GM19397 (cell line): Measurements from ENCODE around the gene ZNF333.

ENCODE experiments used
- ATAC-seq: cut with Tn5 transposase; IDR thresholded peaks from one replicate; pipeline ENCODE4 v1.9.1; 2021; ENCODE audit warnings: mild to moderate bottlenecking, moderate library complexity; ENCODE audit not compliant: unreplicated experiment

ZNF333 gene

DNA sequence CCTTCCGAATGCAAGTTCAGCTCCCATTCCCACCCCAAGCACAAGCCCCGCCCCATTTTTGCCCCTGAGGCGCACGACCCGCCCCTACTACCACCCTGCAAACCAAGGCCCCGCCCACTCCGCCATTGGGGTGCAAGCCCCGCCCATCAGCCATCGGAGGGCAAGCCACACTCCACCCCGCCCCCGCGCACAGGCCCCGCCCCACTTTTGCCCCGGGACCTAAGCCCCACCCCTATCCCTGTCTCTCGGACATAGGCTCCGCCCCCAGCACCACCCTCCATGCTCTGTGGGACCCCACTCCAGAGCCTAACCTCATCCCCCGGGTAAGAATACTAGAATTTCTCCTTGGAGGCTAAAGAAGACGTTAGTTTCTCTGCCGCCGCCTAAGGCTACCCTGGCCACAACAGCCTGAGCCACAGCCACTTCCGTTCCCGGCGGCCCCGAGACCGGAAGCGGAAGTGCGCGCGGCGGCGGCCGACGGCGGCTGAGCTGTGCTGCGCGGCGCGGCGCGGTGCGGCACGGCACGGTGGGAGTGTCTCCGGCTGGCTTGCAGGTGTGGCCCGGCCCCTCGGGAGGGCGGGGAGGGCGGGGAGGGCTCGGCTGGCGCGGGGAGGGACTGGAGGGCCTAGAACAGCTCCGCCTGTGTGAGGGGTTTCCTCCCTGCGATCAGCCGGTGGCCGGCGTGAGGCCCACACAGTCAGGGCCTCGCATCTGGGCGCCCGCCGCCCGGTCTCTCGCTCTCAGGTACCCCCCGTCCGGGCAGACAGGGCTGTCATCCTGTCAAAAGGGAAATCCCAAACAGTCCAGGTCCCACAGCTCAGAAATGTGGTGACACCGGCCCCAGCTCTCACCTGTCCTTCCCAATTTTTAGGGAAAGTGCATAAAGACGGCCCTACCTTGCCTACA lies at the start of gene ZNF333:
Gene ZNF333 (plus strand): TSS at position 451 of the 906 bp plus-strand sequence. CDS start 3,444 bp downstream, outside the sequence.
- ATAC-seq: peak; percentile 94

GRCh38 chr19:14648506-14648905 lies 41.3 kb upstream of the ZNF333 start:
- no peak for ATAC-seq

DNA sequence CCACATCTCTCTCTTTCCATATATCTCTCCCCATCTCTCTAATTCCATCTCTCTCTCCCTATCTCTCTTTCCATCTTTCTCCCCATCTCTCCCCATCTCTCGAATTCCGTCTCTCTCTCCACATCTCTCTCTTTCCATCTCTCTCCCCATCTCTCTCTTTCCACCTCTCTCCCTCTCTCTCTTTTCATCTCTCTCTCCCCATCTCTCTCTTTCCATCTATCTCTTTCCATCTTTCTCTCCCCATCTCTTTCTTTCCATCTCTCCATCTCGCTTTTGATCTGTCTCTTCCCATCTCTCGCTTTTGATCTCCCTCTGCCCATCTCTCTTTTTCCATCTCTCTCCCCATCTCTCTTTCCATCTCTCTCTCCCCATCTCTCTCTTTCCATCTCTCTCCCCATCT lies 40.8 kb upstream of the ZNF333 start:
- ATAC-seq: no peak

- ATAC-seq: no peak
Measured at GRCh38 chr19:14650161-14650560, 39.7 kb upstream of the ZNF333 start.

DNA sequence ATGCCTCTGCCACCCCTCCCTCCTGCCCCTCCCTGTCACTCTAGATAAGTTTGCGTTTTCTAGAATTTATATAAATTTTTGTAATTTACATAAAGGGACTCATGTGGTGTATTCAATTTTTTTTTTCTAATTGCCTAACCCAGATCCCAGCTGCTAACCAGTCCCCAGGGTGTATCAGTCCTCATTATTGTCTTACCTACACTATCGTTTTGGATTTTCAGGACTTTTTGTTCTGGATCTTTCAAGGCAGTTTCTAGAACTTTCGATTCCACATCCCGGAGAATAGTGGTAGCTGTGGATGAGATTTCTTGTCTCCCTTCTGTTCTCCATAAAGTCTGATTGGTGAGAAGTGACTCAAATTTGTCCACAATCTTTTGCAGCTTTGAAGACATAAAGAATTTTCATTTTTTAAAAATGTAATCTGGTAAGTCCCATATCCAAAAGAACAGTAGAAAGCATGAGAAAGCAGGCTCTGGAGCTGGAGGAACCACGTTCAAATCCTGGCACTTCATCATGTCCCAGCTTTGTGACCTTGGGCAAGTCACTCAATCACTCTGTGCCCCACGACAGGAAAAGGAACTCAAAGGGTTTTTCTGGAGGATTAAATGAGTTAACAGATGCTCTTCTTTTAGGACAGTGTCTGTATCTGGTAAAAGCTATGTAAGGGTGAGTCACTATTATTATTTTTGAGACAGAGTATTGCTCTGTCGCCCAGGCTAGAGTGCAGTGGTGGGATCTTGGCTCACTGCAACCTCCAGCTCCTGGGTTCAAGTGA lies 34.9 kb upstream of the ZNF333 start:
- ATAC-seq: no peak

- no peak for ATAC-seq
Measured at GRCh38 chr19:14655726-14656125, 34.1 kb upstream of the ZNF333 start.

DNA sequence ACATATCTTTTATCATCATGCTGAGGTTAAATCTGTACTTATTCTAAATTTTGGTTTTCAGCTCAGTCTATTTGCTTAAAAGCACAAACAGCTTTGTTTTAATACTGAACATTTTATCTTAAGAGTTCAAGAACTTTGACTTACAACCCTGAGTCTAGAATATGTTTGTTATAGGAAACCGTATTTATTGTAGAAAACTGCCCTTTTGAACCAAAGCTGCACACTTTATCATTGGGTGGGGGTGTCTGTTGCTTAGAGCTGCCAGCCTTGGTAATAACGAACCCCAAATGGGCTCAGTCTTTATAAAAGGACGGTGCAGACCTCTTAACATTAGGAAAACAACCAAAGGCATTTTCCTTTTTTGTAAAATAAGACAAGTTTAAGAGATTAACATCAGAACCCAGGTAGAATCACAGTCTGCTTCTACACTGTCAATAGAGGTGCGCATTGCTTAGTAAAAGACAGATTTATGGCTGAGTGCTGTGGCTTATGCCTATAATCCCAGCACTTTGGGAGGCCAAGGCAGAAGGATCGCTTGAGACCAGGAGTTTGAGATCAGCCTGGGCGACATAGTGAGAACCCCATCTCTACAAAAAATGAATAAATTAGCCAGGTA lies 29.9 kb upstream of the ZNF333 start:
- ATAC-seq: no peak

- ATAC-seq: no peak
Measured at GRCh38 chr19:14661372-14661924, 28.4 kb upstream of the ZNF333 start.

GRCh38 chr19:14669940-14670339 lies 19.9 kb upstream of the ZNF333 start:
- no peak for ATAC-seq

GRCh38 chr19:14670408-14670807 lies 19.4 kb upstream of the ZNF333 start:
- ATAC-seq: no peak

DNA sequence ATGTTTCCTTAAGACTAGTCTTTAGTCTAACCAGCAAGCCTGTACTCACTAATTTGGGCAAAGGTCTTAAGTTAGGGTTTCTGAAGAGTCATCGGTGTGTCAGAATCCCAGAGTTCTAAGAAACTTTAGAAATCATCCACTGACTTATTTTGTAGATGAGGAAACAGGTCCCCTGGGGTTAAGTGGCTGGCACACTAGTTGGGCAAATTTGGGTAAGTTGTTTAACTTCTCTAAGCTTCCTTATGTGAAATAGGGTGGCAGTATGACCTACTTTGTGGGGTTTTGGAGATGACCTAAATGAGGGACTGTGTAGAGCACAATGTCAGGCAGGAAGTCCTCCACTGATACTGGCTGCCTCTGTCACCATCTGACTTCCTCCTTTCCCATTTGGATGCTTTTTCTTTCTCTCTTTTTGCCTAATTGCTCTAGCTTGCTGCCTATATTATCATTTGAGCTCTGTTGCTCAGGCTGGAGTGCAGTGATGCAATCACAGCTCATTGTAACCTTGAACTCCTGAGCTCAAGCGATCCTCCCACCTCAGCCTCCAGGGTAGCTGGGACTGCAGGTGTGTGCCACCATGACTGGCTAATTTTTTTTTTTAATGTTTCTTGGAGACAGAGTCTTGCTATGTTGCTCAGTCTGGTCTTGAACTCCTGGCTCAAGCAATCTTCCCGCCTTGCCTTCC lies 17.5 kb upstream of the ZNF333 start:
- no peak for ATAC-seq

GRCh38 chr19:14673088-14673487 lies 16.8 kb upstream of the ZNF333 start:
- ATAC-seq: no peak

DNA sequence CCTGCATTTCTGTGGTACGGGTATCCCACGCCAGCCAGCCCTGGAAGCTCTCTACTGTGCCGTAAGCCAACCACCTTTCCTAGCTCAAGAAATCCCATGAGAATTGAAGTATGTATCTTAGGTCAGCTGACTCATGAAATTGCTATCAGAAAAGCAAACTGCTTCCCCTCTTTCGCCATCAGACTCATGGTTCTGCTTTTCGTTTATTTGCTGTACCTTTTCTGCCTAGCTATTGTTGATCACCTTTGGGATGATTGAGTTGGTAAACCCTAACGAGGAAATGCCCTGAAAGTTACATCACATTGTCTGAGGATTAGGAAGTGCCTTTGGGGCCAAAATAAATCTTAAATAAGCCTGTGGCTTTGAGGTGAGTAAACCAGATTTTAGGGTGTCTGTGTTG lies 15.1 kb upstream of the ZNF333 start, which contains the start of gene ADGRE3:
Gene ADGRE3 (minus strand): TSS at position 81 of the 400 bp plus-strand sequence. CDS start 74 bp downstream, at position 7.
- no peak for ATAC-seq

- ATAC-seq: no peak
Measured at GRCh38 chr19:14676762-14677161, 13.1 kb upstream of the ZNF333 start.

DNA sequence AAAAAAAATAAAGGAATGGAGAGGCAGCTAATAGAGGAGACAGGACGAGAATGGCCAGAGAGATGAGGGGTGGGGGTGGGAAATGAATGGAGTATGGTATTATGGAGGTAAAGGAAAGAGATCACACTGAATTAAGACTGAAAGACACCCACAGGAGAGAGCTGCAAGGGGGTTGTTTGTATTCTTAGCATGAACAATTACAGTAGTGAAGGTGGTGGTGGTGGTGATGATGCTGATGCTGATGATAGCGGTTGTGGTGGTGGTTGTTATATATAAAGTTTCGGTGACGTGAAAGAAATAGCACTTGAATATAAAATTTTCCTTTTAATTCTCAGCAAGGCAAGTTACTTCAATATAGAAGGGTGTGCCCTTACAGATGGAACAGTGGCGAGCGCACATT lies 12.4 kb upstream of the ZNF333 start:
- no peak for ATAC-seq

DNA sequence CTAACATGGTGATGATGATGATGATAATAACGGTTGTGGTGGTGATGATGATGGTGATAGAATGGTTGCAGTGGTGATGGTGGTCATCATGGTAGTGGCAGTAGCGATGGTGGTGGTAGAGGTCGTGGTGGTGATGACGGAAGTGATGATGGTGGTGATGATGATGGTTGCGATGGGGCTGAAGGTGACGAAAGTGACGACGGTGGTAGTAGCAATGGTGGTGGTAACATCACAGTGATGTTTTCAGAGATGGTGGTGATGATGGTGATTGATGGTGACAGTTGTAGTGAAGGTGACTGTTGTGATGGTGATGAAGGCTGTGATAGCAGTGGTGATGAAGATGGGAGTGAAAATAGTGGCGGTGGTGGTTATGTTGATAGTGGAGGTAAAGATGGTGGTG lies 11.6 kb upstream of the ZNF333 start:
- ATAC-seq: no peak

- no peak for ATAC-seq
Measured at GRCh38 chr19:14682084-14682483, 7.8 kb upstream of the ZNF333 start.

GRCh38 chr19:14683439-14683838 lies 6.4 kb upstream of the ZNF333 start:
- ATAC-seq: no peak

DNA sequence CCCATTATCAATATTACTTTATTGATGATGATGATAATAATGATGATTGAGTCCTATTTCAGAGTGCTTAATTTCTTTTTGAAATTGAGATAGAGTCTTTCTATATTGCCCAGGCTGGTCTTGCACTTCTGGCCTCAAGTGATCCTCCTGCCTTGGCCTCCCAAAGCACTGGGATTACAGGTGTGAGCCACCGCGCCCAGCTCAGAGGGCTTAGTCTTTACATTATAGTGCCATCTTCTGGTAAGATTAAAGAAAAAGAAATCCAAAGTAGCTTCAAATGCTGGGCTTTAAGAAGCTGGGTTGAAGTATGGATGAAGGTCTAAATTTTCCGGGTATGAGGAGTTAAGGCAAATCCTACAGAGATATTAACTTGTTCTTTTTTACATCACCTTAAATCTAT lies 3.4 kb upstream of the ZNF333 start:
- no peak for ATAC-seq

- ATAC-seq: no peak
Measured at GRCh38 chr19:14694641-14695266, 4.9 kb downstream of the ZNF333 start.
